Gastroesophageal sphincter (tissue), 4 donors: ENCODE measurements around the gene SUPT7L. TPM values are rescaled to one million over a fixed set of nuclear protein-coding genes. Genes with fewer than 3 reads are reported as not detected.

Experiments
- ATAC-seq: fragments of 150-250 bp; one replicate; pipeline ENCODE4 v1.9.1; 2016; ENCODE audit warnings: mild to moderate bottlenecking, moderate library complexity
- H3K27ac ChIP-seq, 4 donors: fragments of 200-600 bp; sonication (generic) in 3 of 4; 1 replicate in 3 of 4; 2 replicates in 1 of 4; pipeline ENCODE4 v1.5.1; 2016 to 2019
- H3K27me3 ChIP-seq: fragments of 200-600 bp; sonication (generic); one replicate; pipeline ENCODE4 v1.5.1; 2019
- H3K36me3 ChIP-seq, 2 donors: fragments of 200-600 bp; sonication (generic); one replicate each; pipeline ENCODE4 v1.5.1; 2019; ENCODE audit warnings: control low read depth in 1 of 2
- H3K4me1 ChIP-seq, 3 donors: fragments of 200-600 bp; sonication (generic); 1 replicate in 2 of 3; 2 replicates in 1 of 3; pipeline ENCODE4 v1.5.1; 2016 to 2019; ENCODE audit warnings: control low read depth in 2 of 3
- H3K4me3 ChIP-seq, 2 donors: fragments of 200-600 bp; sonication (generic); one replicate each; pipeline ENCODE4 v1.5.1; 2019; ENCODE audit warnings: mild to moderate bottlenecking in 1 of 2, moderate library complexity in 1 of 2
- H3K9me3 ChIP-seq, 3 donors: fragments of 200-600 bp; sonication (generic); one replicate each; pipeline ENCODE4 v1.5.1; 2017 to 2019; ENCODE audit warnings: control low read depth in 2 of 3
- CTCF ChIP-seq, 4 experiments: fragments of 200-600 bp in 2 of 4; fragments of 450-650 bp in 2 of 4; sonication (generic) in 1 of 4; IDR thresholded peaks; one replicate each; pipeline ENCODE4 v1.5.1; 2017 to 2019; ENCODE audit warnings: antibody characterized with exemption in 4 of 4, mild to moderate bottlenecking in 2 of 4, moderate library complexity in 2 of 4
- EP300 ChIP-seq: sonication (generic); formaldehyde crosslinking; IDR thresholded peaks from one replicate; pipeline ENCODE4 v1.6.1; 2017; ENCODE audit warnings: antibody characterized with exemption, mild to moderate bottlenecking
- POLR2A ChIP-seq, 2 donors: fragments of 450-650 bp; IDR thresholded peaks; one replicate each; pipeline ENCODE4 v1.6.1; 2017; ENCODE audit warnings: antibody characterized with exemption in 2 of 2, mild to moderate bottlenecking in 2 of 2, moderate library complexity in 1 of 2
- POLR2AphosphoS5 ChIP-seq: sonication (generic); formaldehyde crosslinking; IDR thresholded peaks from one replicate; pipeline ENCODE4 v1.6.1; 2017; ENCODE audit warnings: antibody characterized with exemption
- WGBS, 2 donors: methylation state at CpG; one replicate each; pipeline ENCODE4 v1.1.5; 2018; ENCODE audit warnings: low coverage in 1 of 2; 5-methylcytosine and 5-hydroxymethylcytosine counted together
- total RNA-seq, 4 donors: library from RNA; depleted of rRNA; stranded (reverse); fragments of >200 nt; gene quantifications; one replicate each; pipeline ENCODE4 v1.1.0, GENCODE V29; 2016

Gene SUPT7L
- total RNA-seq, 4 donors from 2014 or later: 15.1 to 31.9 (median 25.6) TPM

GRCh38 chr2:27622921-27623384 is 40.5 kb downstream of the SUPT7L start:
- H3K27me3 ChIP-seq: no peaks in the 10 kb centered on the region
- peaks cover 0 to 66% of the 10 kb centered on the region in 2 donors for H3K36me3 ChIP-seq
- ATAC-seq: no peak
- 56 to 62% methylated on average over 3 of the region's 3 CpGs for WGBS, 2 donors
- peaks cover 0 to 8% (median 3%) of the 10 kb centered on the region in 3 donors for H3K4me1 ChIP-seq
- no peak overlapping the region for H3K4me3 ChIP-seq
- H3K9me3 ChIP-seq: no peaks in the 10 kb centered on the region
- no peak for TF ChIP-seq CTCF (IDR thresholded peaks at IDR 0.05)
- peak; percentile 8 for TF ChIP-seq POLR2AphosphoS5
- no peak overlapping the region for H3K27ac ChIP-seq

- no peaks in the 10 kb centered on the region for H3K4me1 ChIP-seq
- no peak for ATAC-seq
- no peaks in the 10 kb centered on the region for H3K27me3 ChIP-seq
- no peak overlapping the region for H3K27ac ChIP-seq
- no peaks in the 10 kb centered on the region for H3K9me3 ChIP-seq
- TF ChIP-seq EP300 (no peak), POLR2AphosphoS5 (no peak), CTCF (IDR thresholded peaks at IDR 0.05) (no peak), POLR2A (IDR thresholded peaks at IDR 0.05) (no peak)
- H3K36me3 ChIP-seq: peaks cover 8 to 80% of the 10 kb centered on the region in 2 donors
- 53% methylated on average over 1 of the region's 1 CpG; no CpG with 5 or more reads in 1 of the 2 donors for WGBS, 2 donors
- no peak overlapping the region for H3K4me3 ChIP-seq
These were observed 41.9 kb downstream of the SUPT7L start for GRCh38 chr2:27621524-27621923.

DNA sequence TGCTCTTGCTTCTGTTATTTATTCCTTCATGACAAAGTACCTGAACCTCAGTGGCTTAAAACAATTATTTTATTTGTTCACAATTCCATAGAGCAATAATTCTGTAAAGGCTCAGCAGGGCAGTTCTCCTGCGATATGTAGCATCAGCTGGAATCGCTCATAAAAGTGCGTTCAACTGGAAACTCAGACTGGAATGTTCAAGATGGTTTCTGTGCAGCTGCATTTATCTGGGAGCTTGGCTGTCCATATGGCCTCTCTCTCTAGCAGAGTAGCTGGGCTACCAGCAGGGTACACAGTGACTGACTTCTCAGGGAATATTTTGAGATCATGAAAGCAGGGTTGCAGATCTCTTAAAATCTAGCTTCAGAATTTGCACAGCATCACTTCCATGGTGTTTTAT is 48.1 kb downstream of the SUPT7L start:
- Histone ChIP-seq H3K27ac (no peak overlapping the region), H3K4me1 (no peaks in the 10 kb centered on the region), H3K9me3 (no peaks in the 10 kb centered on the region), H3K27me3 (no peaks in the 10 kb centered on the region), H3K36me3 (peaks cover 9 to 82% of the 10 kb centered on the region in 2 donors), H3K4me3 (no peak overlapping the region)
- 94 to 100% methylated on average over 3 of the region's 3 CpGs for WGBS, 2 donors
- TF ChIP-seq POLR2A (IDR thresholded peaks at IDR 0.05) (no peak), CTCF (IDR thresholded peaks at IDR 0.05) (no peak), POLR2AphosphoS5 (no peak), EP300 (no peak)
- no peak for ATAC-seq

- no peak for TF ChIP-seq CTCF (IDR thresholded peaks at IDR 0.05)
- TF ChIP-seq EP300: no peak
- no peak for TF ChIP-seq POLR2AphosphoS5
- TF ChIP-seq POLR2A (IDR thresholded peaks at IDR 0.05): no peak
- H3K9me3 ChIP-seq: no peaks in the 10 kb centered on the region
- peaks cover 9 to 81% of the 10 kb centered on the region in 2 donors for H3K36me3 ChIP-seq
- 92 to 100% methylated on average over 2 of the region's 2 CpGs for WGBS, 2 donors
- H3K4me3 ChIP-seq: no peak overlapping the region
- H3K27ac ChIP-seq: no peak overlapping the region
- H3K27me3 ChIP-seq: no peaks in the 10 kb centered on the region
- no peaks in the 10 kb centered on the region for H3K4me1 ChIP-seq
- no peak for ATAC-seq
These were observed 49.4 kb downstream of the SUPT7L start for GRCh38 chr2:27613985-27614384.

DNA sequence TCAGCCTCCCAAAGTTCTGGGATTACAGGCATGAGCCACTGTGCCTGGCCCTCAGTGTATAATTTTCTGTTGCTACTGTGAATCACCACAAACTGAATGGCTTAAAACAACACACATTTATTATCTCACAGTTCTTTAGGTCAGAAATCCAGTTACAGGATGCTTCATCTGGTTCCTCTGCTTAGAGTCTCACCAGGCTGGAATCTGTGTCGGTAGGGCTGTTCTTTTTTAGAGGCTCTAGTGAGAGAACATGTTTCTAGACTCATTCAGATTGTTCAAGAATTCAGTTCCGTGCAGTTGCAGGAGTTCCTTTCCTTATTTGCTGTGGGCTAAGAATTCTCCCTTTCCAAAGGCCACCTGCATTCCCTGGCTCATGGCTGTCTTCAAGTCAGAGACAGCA is 56.8 kb downstream of the SUPT7L start:
- TF ChIP-seq EP300: no peak
- no peak for TF ChIP-seq POLR2A (IDR thresholded peaks at IDR 0.05)
- no peak for TF ChIP-seq CTCF (IDR thresholded peaks at IDR 0.05)
- TF ChIP-seq POLR2AphosphoS5: no peak
- ATAC-seq: no peak
- Histone ChIP-seq H3K4me1 (no peaks in the 10 kb centered on the region), H3K4me3 (no peak overlapping the region), H3K36me3 (peaks cover 6 to 93% of the 10 kb centered on the region in 2 donors), H3K9me3 (no peaks in the 10 kb centered on the region), H3K27me3 (no peaks in the 10 kb centered on the region), H3K27ac (no peak overlapping the region)
- 57 to 63% methylated on average over 1 to 2 of the region's 2 CpGs for WGBS, 2 donors
